Dermis microvascular lymphatic vessel endothelial cell (primary cell): ENCODE data around the gene DUSP22. TPM values are rescaled to one million over a fixed set of nuclear protein-coding genes. Genes with fewer than 3 reads are reported as not detected.

Experiments
- DNase-seq, 2 donors: peaks; one replicate each; pipeline versions ENCODE4 v3.0.0 to v3.0.0-alpha.2; 2010; ENCODE audit warnings: low read depth in 2 of 2
- total RNA-seq: library from RNA; depleted of rRNA; stranded (reverse); fragments of >200 nt; gene quantifications from 2 replicates; pipeline ENCODE4 v1.2.1, GENCODE V29; 2014

Gene DUSP22
- total RNA-seq, 1 donor from 2014 or later, result 27.3 TPM

- no peak for DNase-seq
These were observed 86.7 kb downstream of the DUSP22 start for GRCh38 chr6:378958-379409.

GRCh38 chr6:379410-380181, 87.3 kb downstream of the DUSP22 start:
- DNase-seq, result no peak

GRCh38 chr6:380234-381218, 88.2 kb downstream of the DUSP22 start:
- DNase-seq, result no peak

- no peak for DNase-seq
These were observed 89.6 kb downstream of the DUSP22 start for GRCh38 chr6:381742-382461.

GRCh38 chr6:382883-383810, 90.9 kb downstream of the DUSP22 start:
- DNase-seq, result no peak

- no peak for DNase-seq
These were observed 91.6 kb downstream of the DUSP22 start for GRCh38 chr6:383856-384255.

GRCh38 chr6:384898-385297, 92.6 kb downstream of the DUSP22 start:
- no peak for DNase-seq

GRCh38 chr6:385614-386013, 93.3 kb downstream of the DUSP22 start:
- DNase-seq, result no peak

GRCh38 chr6:386688-387266, 94.5 kb downstream of the DUSP22 start:
- DNase-seq, result no peak

GRCh38 chr6:387293-387741, 95.0 kb downstream of the DUSP22 start:
- no peak for DNase-seq

- no peak for DNase-seq
These were observed 96.1 kb downstream of the DUSP22 start for GRCh38 chr6:388202-388903.

GRCh38 chr6:389143-389542, 96.9 kb downstream of the DUSP22 start:
- no peak for DNase-seq

GRCh38 chr6:389622-390021, 97.3 kb downstream of the DUSP22 start:
- DNase-seq, result no peak

GRCh38 chr6:390914-391558, 98.7 kb downstream of the DUSP22 start:
- DNase-seq, result no peak

- DNase-seq, result no peak
These were observed 99.5 kb downstream of the DUSP22 start, which contains the start of gene IRF4 for GRCh38 chr6:391559-392440. Gene IRF4, plus strand, starts transcription at chr6:391752. Its CDS starts 1,401 bp downstream, at chr6:393153.

- no peak for DNase-seq
These were observed 100.4 kb downstream of the DUSP22 start for GRCh38 chr6:392441-393390.
